Measurements from ENCODE around the gene RASGRP4.

The RASGRP4 gene

GRCh38 chr19:38443458-38443999, 17.5 kb upstream of the RASGRP4 start:
- H3K27ac ChIP-seq: no peak overlapping the region
- no peak overlapping the region for H3K4me3 ChIP-seq (ENCODE audit: low read depth in 1 of 2, low read length in 1 of 2)
- no peaks in the 10 kb centered on the region for H3K9me3 ChIP-seq
- no peaks in the 10 kb centered on the region for H3K4me1 ChIP-seq (ENCODE audit: control insufficient read depth in 1 of 2, insufficient read depth in 1 of 2, low read depth in 1 of 2, low read length in 1 of 2)
- no peaks in the 10 kb centered on the region for H3K27me3 ChIP-seq
- TF ChIP-seq CTCF (IDR thresholded peaks at IDR 0.05): no peak
- no peaks in the 10 kb centered on the region for H3K36me3 ChIP-seq

GRCh38 chr19:38442736-38443135, 16.7 kb upstream of the RASGRP4 start:
- no peak overlapping the region for H3K4me3 ChIP-seq (ENCODE audit: low read depth in 1 of 2, low read length in 1 of 2)
- no peaks in the 10 kb centered on the region for H3K27me3 ChIP-seq
- no peaks in the 10 kb centered on the region for H3K36me3 ChIP-seq
- H3K27ac ChIP-seq: no peak overlapping the region
- TF ChIP-seq CTCF (IDR thresholded peaks at IDR 0.05): no peak
- H3K4me1 ChIP-seq (ENCODE audit: control insufficient read depth in 1 of 2, insufficient read depth in 1 of 2, low read depth in 1 of 2, low read length in 1 of 2): no peaks in the 10 kb centered on the region
- no peaks in the 10 kb centered on the region for H3K9me3 ChIP-seq

GRCh38 chr19:38441657-38442348, 15.8 kb upstream of the RASGRP4 start:
- no peak for TF ChIP-seq CTCF (IDR thresholded peaks at IDR 0.05)
- H3K9me3 ChIP-seq: no peaks in the 10 kb centered on the region
- H3K4me3 ChIP-seq (ENCODE audit: low read depth in 1 of 2, low read length in 1 of 2): no peak overlapping the region
- H3K36me3 ChIP-seq: no peaks in the 10 kb centered on the region
- no peak overlapping the region for H3K27ac ChIP-seq
- no peaks in the 10 kb centered on the region for H3K4me1 ChIP-seq (ENCODE audit: control insufficient read depth in 1 of 2, insufficient read depth in 1 of 2, low read depth in 1 of 2, low read length in 1 of 2)
- no peaks in the 10 kb centered on the region for H3K27me3 ChIP-seq

GRCh38 chr19:38440592-38440991, 14.6 kb upstream of the RASGRP4 start:
- H3K4me3 ChIP-seq (ENCODE audit: low read depth in 1 of 2, low read length in 1 of 2): no peak overlapping the region
- no peaks in the 10 kb centered on the region for H3K9me3 ChIP-seq
- H3K36me3 ChIP-seq: no peaks in the 10 kb centered on the region
- H3K27me3 ChIP-seq: peaks cover 8% of the 10 kb centered on the region
- H3K27ac ChIP-seq: no peak overlapping the region
- no peaks in the 10 kb centered on the region for H3K4me1 ChIP-seq (ENCODE audit: control insufficient read depth in 1 of 2, insufficient read depth in 1 of 2, low read depth in 1 of 2, low read length in 1 of 2)
- TF ChIP-seq CTCF (IDR thresholded peaks at IDR 0.05): no peak

- no peak overlapping the region for H3K4me3 ChIP-seq (ENCODE audit: low read depth in 1 of 2, low read length in 1 of 2)
- peaks cover 35% of the 10 kb centered on the region for H3K27me3 ChIP-seq
- H3K4me1 ChIP-seq (ENCODE audit: control insufficient read depth in 1 of 2, insufficient read depth in 1 of 2, low read depth in 1 of 2, low read length in 1 of 2): peaks cover 4 to 8% of the 10 kb centered on the region in 2 experiments
- H3K9me3 ChIP-seq: no peaks in the 10 kb centered on the region
- H3K27ac ChIP-seq: no peak overlapping the region
- no peak for TF ChIP-seq CTCF (IDR thresholded peaks at IDR 0.05)
- H3K36me3 ChIP-seq: no peaks in the 10 kb centered on the region
These were observed 11.9 kb upstream of the RASGRP4 start for GRCh38 chr19:38437917-38438316.

All from neutrophil (primary cell).